Adrenal gland (tissue), 12 donors: ENCODE results near the gene APOL1. TPM values are rescaled to one million over a fixed set of nuclear protein-coding genes. Genes with fewer than 3 reads are reported as not detected.

ENCODE experiments used
- DNase-seq, 7 donors: peaks; one replicate each; pipeline ENCODE4 v3.0.0-alpha.2; 2019 to 2020
- H3K27ac ChIP-seq, 5 donors: fragments of 200-600 bp; sonication (generic) in 4 of 5; 1 replicate in 3 of 5; 2 replicates in 2 of 5; pipeline versions ENCODE4 v1.5.1 to v1.8.0; 2016 to 2020; ENCODE audit warnings: mild to moderate bottlenecking in 1 of 5
- H3K27me3 ChIP-seq: fragments of 200-600 bp; 2 replicates; pipeline ENCODE4 v1.8.0; 2021
- H3K36me3 ChIP-seq, 2 donors: fragments of 200-600 bp; replicated peaks in 1 of 2; 1 replicate in 1 of 2; 2 replicates in 1 of 2; pipeline versions ENCODE4 v1.5.1 to v1.8.0; 2018 to 2022
- H3K4me1 ChIP-seq, 2 donors: fragments of 200-600 bp; replicated peaks in 1 of 2; 1 replicate in 1 of 2; 2 replicates in 1 of 2; pipeline versions ENCODE4 v1.5.1 to v1.8.0; 2018 to 2021
- H3K4me3 ChIP-seq, 4 donors: fragments of 200-600 bp; sonication (generic) in 3 of 4; one replicate each; pipeline ENCODE4 v1.5.1; 2016 to 2018
- H3K9me3 ChIP-seq, 3 donors: fragments of 200-600 bp; sonication (generic) in 1 of 3; replicated peaks in 1 of 3; 1 replicate in 2 of 3; 2 replicates in 1 of 3; pipeline versions ENCODE4 v1.5.1 to v1.8.0; 2016 to 2021
- CTCF ChIP-seq, 6 experiments: fragments of 450-650 bp in 4 of 6; fragments of 200-600 bp in 2 of 6; sonication (generic) in 1 of 6; IDR thresholded peaks; 1 replicate in 5 of 6; 2 replicates in 1 of 6; pipeline versions ENCODE4 v1.5.1 to v1.8.0; 2016 to 2021; ENCODE audit warnings: antibody characterized with exemption in 6 of 6, mild to moderate bottlenecking in 2 of 6, moderate library complexity in 1 of 6
- POLR2A ChIP-seq, 2 donors: fragments of 450-650 bp; IDR thresholded peaks; one replicate each; pipeline ENCODE4 v1.6.1; 2017; ENCODE audit warnings: antibody characterized with exemption in 2 of 2, mild to moderate bottlenecking in 2 of 2, moderate library complexity in 1 of 2
- WGBS, 4 donors: extraction: QIAGEN DNeasy Blood & Tissue Kit in 2 of 4; methylation state at CpG; one replicate each; pipeline versions ENCODE4 v1.1.5 to v1.1.7; 2013 to 2017; 5-methylcytosine and 5-hydroxymethylcytosine counted together
- intact Hi-C, 2 donors: fragments of 100-400 bp; cut with DNase I; formaldehyde crosslinking; loops; one replicate each; pipeline versions ENCODE4 v1.14.1 to v1.15.0; 2022 to 2023
- polyA plus RNA-seq, 3 donors: library from polyadenylated mRNA; stranded (reverse); fragments of 200-250 nt in 2 of 3; fragments of 350-450 nt in 1 of 3; fragmentation: Illumina TruSeq in 1 of 3; extraction: RNeasy Lipid Tissue Mini Kit (QIAGEN cat#74804) in 1 of 3; gene quantifications; one replicate each; pipeline ENCODE4 v1.2.3, GENCODE V29; 2013 to 2014
- total RNA-seq, 9 donors: library from RNA; depleted of rRNA in 4 of 9; stranded (reverse); fragments of >200 nt in 4 of 9; fragments of 120-200 nt in 1 of 9; fragmentation: NEBNext Ultra II Directional in 1 of 9; extraction: Animal tissue kit (Norgen Biotek cat#: 25700) in 1 of 9; gene quantifications; one replicate each; pipeline versions ENCODE4 v1.1.0 to v1.2.4, GENCODE V29; 2013 to 2023
- donor health status: healthy with polysubstance abuse.
- donor health status: Bipolar disorder and iron deficiency.
- donor health status: DM: yes; HTN: yes; CAD: no.
- donor health status: DM: no; HTN: no; CAD: no.
- donor health status: DM: no; HTN: no; CAD: no.
- donor health status: DM: yes; HTN: yes; CAD: no.

The APOL1 gene
- total and polyA plus RNA-seq, 12 donors = 2.1 to 39.0 (median 25.5) TPM

- H3K9me3 ChIP-seq = no peaks in the 10 kb centered on the region
- peaks cover 0 to 57% of the 10 kb centered on the region in 2 donors for H3K36me3 ChIP-seq
- H3K27me3 ChIP-seq = no peaks in the 10 kb centered on the region
- intact Hi-C loops = loop anchor here in 1 of 2 donors (5.0 kb wide), 1 partner anchor 44 kb away; no protein-coding TSS in a partner anchor
- 71 to 82% (median 79%) methylated on average over 10 to 13 of the region's 13 CpGs for WGBS, 4 donors
- H3K27ac ChIP-seq = no peak overlapping the region
- H3K4me1 ChIP-seq = peaks cover 11 to 20% of the 10 kb centered on the region in 2 donors
- no peak for TF ChIP-seq CTCF (IDR thresholded peaks at IDR 0.05)
- TF ChIP-seq POLR2A (IDR thresholded peaks at IDR 0.05) = no peak
- peak in 1 of 7 donors; percentile 45 for DNase-seq
- H3K4me3 ChIP-seq = no peak overlapping the region
These were observed 20.1 kb upstream of the APOL1 start for GRCh38 chr22:36232715-36233401.

DNA sequence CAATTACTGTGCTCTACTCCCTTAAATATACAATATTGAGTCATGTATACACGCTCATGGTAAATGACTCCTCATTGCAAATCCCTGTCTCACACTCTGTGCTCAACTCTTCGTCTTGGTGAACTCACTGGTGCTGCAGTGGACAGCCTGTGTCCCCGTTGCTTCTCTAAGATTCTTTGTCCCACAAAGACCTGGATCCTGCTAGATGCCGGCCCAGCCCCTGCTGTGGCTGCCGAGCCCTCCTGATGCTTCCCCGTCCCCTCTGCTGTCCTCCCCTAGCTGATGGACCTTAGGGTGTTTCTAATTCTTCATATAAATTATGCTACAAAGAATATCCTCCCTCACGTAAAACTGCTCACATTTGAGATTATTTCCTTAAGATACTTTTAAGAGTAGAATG is 19.1 kb upstream of the APOL1 start:
- 91 to 94% (median 93%) methylated on average over 7 of the region's 7 CpGs for WGBS, 4 donors
- Histone ChIP-seq H3K9me3 (no peaks in the 10 kb centered on the region), H3K27ac (no peak overlapping the region), H3K4me1 (peaks cover 19 to 29% of the 10 kb centered on the region in 2 donors), H3K36me3 (peaks cover 0 to 47% of the 10 kb centered on the region in 2 donors), H3K4me3 (no peak overlapping the region), H3K27me3 (no peaks in the 10 kb centered on the region)
- intact Hi-C loops = loop anchor here in 1 of 2 donors (5.0 kb wide), 1 partner anchor 44 kb away; no protein-coding TSS in a partner anchor
- peak in 1 of 7 donors; percentile 42 for DNase-seq
- TF ChIP-seq POLR2A (IDR thresholded peaks at IDR 0.05) (no peak), CTCF (IDR thresholded peaks at IDR 0.05) (no peak)

DNA sequence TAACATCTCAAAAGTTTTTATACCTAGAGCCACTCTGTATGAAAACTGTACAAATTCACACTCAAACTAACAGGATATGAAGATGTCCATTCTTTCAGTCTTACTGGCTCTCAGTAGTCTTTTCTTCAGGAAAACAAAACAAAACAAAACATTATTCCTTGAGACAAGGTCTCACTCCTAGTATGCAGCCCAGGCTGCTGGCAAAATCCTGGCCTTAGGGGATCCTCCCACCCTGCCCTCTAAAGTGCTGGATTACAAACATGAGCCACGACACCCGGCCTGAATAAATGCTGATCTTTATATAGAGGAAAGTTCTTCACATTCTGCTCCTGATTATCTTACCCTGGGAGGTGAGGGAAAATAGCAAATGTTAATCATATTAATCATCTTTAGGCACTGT is 18.7 kb upstream of the APOL1 start:
- 63 to 76% (median 71%) methylated on average over 2 of the region's 2 CpGs for WGBS, 4 donors
- TF ChIP-seq POLR2A (IDR thresholded peaks at IDR 0.05) (no peak), CTCF (IDR thresholded peaks at IDR 0.05) (no peak)
- H3K36me3 ChIP-seq = peaks cover 0 to 43% of the 10 kb centered on the region in 2 donors
- intact Hi-C loops = loop anchor here in 1 of 2 donors (5.0 kb wide), 1 partner anchor 43 kb away; no protein-coding TSS in a partner anchor
- H3K27ac ChIP-seq = no peak overlapping the region
- no peak for DNase-seq
- H3K27me3 ChIP-seq = no peaks in the 10 kb centered on the region
- no peaks in the 10 kb centered on the region for H3K9me3 ChIP-seq
- peaks cover 19 to 30% of the 10 kb centered on the region in 2 donors for H3K4me1 ChIP-seq
- H3K4me3 ChIP-seq = no peak overlapping the region

GRCh38 chr22:36234919-36235318 is 18.0 kb upstream of the APOL1 start:
- H3K9me3 ChIP-seq = no peaks in the 10 kb centered on the region
- H3K4me1 ChIP-seq = peaks cover 19 to 35% of the 10 kb centered on the region in 2 donors

More at GRCh38 chr22:36234919-36235318, 18.0 kb upstream of the APOL1 start:
- no peak for TF ChIP-seq CTCF (IDR thresholded peaks at IDR 0.05)
- TF ChIP-seq POLR2A (IDR thresholded peaks at IDR 0.05) = no peak
- no peaks in the 10 kb centered on the region for H3K27me3 ChIP-seq
- WGBS, 4 donors = 62 to 72% (median 67%) methylated on average over 2 of the region's 2 CpGs
- H3K27ac ChIP-seq = no peak overlapping the region
- peak in 2 of 7 donors; percentile 23 to 50 for DNase-seq
- intact Hi-C loops = loop anchor here in 1 of 2 donors (5.0 kb wide), 1 partner anchor 42 kb away; no protein-coding TSS in a partner anchor
- H3K4me3 ChIP-seq = no peak overlapping the region
- H3K36me3 ChIP-seq = peaks cover 0 to 37% of the 10 kb centered on the region in 2 donors
